HG03432 (cell line): ENCODE measurements around the gene ARID1B.

Experiments
- ATAC-seq: cut with Tn5 transposase; IDR thresholded peaks from one replicate; pipeline ENCODE4 v1.9.1; 2021; ENCODE audit warnings: mild to moderate bottlenecking, moderate library complexity; ENCODE audit not compliant: unreplicated experiment

The ARID1B gene

DNA sequence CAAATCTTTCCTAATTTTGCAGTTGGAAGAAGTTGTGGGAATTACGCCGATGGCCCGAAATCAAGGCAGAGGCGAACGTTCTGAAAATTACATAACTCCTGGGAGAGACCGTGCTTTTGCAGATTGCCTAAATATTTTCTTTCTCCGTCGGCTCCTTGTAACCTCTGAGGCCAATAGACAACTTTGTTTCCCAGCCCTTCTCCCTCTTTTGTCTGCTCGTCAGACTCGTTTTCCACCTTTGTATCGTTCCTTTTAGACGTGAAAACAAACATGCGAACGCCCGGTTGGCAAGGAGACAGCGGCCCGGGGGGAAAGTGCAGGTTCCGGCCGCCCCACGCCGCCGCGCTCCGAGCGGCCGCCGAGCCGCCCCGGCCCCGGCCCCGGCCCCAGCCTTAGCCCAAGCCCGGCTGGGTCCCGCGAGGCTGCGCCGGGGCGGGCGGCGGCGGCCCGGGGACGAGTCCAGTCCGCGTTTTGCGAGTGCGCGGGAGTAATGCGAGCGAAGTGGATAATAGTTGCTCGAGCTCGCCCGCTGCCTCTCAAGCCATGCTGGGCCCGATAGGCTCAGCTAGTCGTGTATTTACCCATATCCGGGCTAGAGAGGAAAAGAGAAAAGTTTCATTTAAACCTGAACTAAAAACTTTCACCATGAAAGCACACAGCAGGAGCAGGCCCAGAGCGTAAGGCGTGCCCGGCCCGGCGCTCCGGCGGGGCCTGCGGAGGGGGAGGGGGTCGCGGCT, at the start of gene ARID1B:
Gene ARID1B (plus strand): TSS at position 539 of the 737 bp plus-strand sequence. CDS start 303 bp downstream, outside the sequence.
- peak; percentile 50 for ATAC-seq

DNA sequence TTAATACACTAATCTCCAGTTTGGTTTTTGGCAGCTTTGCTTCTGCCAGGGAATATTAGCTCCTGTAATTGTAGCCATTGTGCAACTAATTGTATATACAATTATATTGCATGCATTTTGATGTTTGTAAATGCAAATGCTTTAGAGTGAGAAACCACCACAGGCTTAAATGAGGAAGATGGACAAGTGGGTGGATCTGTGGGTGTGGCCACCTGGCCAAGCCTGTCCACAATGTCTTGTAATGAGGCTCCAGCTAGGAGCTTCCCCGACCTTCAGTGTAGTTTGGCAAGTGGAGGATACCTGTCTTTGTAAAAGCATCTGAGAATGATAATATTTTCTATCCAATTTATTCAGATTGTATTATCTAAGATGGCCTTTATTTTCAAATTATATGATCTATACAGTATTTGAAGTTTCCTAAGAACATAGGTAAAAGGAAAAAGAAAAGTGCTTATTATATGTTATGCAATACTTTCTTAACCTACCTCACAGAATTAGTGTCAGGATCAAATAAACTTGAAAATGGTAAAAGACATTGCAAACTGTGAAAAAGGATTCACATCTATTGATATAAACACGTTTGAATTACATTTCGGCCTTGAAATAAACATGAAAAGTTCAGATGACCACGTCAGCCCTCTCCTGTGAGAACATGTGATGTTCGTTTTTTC, 49.3 kb upstream of the ARID1B start:
- ATAC-seq: no peak

DNA sequence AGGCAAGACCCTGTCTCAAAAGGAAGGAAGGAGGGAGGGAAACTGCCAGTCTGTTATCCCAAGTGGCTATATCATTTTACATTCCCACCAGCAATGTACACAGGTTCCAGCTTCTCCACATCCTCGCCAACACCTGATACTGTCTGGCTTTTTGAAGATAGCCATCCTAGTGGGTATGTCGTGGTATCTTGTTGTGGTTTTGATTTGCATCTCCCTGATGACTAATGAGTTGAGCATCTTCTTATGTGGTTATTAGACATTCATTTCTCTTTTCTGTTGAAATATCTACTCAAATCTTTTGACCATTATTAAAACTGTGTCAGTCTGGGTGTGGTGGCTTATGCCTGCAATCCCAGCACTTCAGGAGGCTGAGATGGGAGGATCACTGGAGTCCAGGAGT, 47.9 kb upstream of the ARID1B start:
- ATAC-seq: peak; percentile 90

DNA sequence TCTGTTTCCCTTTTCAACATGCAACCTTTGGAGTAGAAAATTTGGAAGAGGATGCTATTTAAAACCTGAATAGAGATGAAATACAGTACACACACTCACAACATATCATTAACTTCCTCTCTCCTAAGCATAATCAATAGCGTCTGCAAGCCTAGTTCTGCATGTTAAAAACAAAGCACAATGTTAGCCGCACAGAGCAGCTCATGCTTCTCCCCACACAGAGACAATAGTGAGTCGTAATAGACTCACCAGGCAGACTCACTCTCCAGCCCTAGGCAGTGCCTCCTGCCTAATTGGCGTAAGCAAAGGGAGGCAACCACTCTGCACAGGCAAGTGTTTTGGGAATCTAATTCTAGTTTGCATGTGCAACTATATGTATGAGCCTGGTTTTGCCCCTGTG, 45.8 kb upstream of the ARID1B start:
- no peak for ATAC-seq

DNA sequence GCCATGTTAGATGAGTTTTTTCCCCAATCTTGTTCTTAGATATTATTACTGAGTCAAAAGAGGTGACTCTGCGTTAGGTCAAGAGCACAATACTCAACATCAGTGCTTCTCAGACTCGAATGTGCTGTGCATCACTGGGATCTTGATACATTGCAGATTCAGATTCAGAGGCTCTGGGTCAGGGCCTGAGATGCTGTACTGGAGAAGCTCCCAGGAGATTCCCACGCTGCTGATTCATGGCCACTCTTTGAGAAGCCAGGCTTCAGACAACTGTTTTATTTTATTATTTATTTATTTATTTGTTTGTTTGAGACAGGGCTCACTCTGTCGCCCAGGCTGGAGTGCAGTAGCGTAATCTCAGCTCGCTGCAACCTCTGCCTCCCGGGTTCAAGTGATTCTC, 41.4 kb upstream of the ARID1B start:
- ATAC-seq: no peak

DNA sequence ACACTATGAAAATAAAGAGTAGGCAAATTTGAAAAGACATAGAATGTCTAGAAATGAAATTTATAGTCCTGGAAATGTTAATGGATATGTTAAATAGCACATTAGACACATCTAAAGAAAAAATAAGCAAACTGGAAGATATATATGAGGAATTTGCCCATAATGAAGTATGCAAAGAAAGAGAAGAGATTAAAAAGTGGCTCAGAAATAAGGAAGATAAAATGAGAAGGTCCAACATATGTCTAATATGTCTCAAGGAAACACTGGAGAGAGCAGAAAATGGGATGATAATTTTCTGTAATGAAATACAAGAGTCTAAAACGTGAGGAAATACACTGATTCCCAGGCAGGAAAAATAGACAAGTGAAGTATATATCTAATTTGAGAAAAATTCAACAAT, 36.6 kb upstream of the ARID1B start:
- ATAC-seq: no peak

DNA sequence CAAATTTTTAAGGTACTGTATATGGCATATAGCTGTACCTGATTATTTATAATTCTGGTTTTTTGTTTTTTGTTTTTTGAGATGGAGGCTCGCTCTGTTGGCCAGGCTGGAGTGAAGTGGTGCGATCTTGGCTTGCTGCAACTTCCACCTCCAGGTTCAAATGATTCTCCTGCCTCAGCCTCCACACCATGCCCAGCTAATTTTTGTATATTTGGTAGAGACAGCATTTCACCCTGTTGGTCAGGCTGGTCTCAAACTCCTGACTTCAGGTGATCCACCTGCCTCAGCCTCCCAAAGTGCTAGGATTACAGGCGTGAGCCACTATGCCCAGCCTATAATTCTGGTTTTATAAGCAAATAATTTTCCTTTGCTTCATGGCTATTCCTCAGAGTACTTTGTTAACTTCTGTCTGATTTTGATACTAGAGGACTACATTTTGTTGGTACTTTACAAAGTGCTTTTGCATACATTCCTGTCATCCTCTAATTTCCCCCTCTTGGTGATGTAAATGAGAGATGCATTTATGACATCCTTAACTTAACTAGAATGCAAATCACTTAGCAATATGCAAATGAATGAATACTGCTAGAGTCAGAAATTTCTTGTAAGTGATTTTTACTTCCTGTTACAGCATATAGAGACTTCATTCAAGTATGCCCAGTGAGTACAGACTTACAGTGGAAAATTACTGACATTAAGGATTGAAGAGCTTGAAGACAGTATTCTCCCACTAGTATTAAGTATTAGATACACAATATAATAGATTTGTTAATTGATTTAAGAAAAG, 35.7 kb upstream of the ARID1B start:
- no peak for ATAC-seq

DNA sequence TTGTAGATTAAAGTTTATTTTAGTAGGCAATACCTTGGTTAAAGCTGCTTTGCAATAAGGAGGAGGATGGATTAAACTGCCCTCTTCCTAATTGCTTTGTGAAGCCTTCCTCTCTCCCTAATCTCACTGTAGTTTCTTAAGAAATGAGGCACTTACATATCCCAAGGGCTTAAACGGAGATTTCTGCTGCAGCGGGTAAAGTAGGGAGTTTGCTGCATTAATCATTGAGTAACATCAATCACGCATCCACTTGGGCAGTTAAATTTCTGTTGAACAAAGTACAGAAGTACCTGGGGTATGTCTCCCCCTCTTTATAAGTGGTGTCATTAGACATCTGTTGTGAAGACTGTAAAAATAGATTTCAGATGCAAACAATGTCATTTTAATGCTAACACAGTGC, 29.5 kb upstream of the ARID1B start:
- ATAC-seq: no peak

DNA sequence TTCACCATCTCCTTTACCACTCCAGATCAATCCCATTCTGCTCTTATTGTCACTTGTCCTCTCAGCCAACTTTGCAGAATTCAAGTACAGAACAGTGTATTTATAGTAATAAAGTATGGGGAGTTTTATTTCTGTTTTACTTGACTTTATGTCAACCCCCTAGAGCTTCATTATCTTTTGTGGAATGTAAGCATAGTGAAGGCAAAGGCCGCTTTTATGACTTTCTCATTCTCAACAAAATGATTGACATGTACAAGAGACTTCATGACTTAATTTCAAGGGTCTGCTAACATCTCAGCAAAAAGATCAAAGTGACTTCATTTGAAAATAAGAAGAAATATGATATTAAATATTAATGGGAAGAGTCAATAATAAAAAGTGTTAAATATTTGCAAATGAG, 28.7 kb upstream of the ARID1B start:
- no peak for ATAC-seq

DNA sequence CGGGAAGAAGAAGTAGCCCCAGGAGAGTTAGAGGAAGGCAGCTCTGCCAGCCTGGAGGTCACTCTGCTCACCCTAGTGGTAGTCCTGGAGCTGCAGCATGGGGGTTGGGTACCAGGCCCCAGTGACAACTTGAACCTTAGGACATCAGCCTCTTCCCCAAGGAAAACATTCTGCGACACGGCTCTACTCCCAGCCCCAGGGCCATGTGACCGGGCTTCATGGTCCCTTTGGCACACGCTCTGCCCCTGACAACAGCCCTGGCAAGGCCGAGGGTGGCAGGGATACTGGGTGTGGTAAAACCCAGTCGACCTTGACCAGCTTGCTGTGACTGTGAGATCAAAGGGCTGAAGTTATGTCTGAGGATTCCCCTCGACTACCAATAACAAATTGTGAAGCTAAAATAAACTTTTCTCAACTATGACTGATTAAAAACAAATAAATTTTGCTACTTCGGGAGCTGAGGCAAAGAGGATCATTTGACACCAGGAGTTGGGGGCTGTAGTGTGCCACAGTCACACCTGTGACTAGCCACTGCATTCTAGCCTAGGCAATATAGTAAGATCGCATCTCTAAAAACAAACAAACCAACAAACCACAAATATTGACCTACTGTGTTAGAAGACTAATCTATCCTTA, 24.4 kb upstream of the ARID1B start:
- ATAC-seq: peak; percentile 77

DNA sequence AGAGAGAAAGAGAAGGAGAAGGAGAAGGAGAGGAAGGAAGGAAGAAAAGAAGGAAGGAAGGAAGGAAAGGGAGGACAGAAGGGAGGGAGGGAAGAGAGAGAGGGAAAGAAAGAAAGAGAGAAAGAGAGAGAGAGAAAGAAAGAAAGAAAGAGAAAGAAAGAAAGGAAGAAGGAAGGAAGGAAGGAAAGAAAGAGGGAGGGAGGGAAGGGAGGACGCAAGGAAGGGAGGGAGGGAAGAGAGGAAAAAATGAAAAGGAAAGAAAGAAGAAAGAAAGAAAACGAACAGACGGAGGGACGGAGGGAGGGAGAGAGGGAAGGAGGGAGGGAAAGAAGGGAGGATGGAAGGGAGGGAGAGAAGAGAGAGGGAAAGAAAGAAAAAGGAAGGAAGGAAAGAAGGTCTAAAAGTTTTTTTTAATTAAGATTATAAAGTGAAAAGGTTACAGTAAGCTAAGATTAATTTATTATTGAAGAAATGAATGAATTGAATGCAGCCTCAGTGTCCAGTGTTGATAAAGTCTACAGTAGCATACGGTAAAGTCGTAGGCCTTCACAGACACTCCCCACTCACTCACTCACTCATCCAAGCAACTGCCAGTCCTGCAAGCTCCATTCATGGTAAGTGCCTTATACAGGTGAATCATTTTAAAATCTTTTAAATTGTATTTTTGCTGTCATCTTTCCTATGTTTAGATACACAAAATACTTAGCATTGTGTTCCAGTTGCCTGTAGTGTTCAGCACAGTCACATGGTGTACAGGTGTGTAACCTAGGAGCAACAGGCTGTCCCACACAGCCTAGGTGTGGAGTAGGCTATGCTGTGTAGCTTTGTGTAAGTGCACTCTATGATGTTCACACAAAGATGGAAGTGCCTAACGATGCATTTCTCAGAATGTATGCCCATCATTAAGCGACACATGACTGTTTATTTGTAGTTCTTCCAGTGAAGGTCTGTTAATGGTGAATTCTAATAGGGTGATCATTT, 20.3 kb upstream of the ARID1B start:
- ATAC-seq: no peak

DNA sequence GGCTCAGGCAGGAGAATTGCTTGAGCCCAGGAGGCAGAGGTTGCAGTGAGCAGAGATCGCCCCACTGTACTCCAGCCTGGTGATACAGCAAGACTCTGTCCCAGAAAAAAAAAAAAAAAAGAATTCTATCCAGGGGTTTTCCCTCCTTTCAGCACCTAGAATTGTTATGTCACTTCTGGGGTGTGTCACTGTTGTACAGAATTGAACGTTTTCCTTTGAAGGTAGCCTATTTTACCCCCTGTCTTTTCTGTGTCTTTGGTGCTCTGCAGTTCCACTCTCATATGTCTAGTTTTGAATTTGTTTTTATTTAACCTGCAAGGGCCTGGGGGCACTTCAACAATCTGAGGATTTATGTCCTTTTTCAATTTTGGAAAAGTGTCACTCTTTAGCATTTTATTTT, 19.3 kb upstream of the ARID1B start:
- ATAC-seq: no peak

DNA sequence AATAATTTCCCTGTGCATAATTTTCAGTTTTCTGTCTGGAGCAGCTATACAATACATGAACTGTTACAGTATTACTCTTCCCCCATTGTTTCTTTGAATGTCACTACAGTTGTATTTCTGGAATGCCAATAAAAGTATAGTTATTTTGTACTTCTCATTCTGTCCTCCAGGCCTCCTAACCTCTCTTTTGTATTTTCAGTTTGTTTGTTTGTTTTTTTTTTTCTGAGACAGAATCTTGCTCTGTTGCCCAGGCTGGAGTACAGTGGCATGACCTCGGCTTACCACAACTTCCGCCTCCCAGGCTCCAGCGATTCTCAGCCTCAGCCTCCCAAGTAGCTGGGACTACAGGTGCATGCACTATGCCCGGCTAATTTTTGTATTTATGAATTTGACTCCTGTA, 16.8 kb upstream of the ARID1B start:
- peak; percentile 60 for ATAC-seq

DNA sequence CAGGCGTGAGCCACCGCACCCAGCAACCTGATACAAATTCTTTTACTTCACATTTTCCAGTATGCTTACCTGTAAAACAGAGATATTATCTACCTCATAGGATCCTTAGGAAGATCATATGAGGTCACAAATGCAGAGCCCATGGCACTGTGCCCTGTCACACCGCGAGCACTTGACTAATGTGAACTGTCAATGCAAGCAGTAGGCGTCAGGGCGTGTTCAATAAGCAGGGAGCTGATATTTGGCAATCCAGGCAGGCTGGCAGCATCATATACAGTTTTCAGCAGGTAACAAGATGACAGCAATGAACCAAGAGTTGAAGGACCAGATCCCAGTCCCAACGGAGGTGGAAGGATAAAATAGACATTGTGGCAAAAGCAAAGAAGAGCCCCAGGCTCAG, 14.6 kb upstream of the ARID1B start:
- ATAC-seq: no peak

DNA sequence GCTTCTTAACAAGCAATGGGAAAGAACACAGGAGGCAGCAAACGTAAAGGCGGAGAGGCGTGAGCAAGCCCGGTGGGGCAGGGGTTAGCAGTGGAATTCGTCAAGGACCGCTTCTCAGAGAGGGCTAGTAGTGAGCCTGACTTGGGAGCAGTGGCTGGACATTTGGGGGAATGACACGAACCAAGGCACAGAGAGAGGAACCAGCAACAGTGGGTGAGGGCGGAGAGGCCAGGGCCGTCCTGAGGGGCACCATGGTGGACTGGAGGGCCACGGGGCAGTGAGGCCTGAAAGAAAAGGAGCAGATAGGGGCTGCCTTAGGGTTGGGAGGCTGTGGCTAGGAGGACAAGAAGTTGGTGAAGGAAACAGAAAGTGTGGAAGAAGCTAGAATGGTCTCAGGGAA, 12.1 kb upstream of the ARID1B start:
- ATAC-seq: no peak

DNA sequence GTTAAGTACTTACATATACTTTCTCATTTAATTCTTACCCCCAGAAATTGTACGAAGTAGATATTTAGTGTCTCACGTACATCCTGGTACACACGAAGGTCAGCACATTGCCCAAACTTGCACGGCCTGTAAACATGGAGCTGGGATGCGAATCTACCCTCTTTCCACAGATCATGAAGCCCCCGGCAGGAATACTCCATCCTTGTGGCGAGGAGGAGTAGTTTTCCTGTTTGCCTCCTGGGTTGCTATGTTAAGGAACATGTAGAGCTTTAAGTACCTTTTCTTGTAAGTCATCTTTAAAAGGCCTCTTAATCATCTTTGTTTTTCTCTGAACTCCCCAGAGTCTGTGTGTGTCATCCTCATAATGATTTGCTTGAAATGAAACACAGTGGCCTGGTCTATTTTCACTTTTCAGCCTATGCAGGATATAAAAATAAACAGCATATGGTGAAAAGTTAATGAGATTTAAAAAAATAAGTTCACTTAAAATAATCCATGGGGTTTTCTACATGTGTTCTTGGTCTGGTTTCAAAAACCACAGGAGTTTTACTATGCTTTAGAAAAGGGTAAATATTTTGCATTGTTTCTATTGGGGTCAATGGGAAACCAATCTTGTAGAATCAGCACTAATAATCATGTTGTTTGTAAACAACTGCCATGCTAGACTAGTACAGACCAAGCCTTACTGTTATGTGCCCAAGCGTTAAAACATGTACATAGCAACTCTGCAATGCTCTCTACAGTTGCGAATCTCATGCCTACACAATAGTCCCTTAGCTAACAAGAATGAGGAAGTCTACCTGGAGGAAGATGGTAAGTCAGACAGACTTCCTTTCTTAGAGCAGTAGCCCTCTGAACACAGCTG, 9.3 kb upstream of the ARID1B start:
- peak; percentile 93 for ATAC-seq

DNA sequence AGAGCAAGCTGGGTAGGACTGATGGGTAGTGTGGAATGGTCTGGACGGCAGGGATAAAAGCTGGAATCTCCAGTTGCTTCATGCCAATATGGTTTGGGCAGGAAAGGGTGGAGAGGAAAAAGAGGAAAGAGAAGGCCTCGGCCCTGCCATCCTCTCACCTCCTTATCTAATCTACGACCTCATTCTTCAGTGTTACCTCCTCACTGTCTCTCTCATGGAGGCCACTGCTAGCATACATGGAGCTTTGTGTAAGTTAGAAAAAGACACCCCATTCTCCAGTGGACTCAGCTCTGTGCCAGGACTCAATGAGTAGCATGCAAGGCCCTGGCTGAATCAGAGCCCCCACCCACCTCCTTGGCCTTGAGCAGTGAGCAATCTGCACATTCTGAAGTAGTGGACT, 6.1 kb upstream of the ARID1B start:
- no peak for ATAC-seq

DNA sequence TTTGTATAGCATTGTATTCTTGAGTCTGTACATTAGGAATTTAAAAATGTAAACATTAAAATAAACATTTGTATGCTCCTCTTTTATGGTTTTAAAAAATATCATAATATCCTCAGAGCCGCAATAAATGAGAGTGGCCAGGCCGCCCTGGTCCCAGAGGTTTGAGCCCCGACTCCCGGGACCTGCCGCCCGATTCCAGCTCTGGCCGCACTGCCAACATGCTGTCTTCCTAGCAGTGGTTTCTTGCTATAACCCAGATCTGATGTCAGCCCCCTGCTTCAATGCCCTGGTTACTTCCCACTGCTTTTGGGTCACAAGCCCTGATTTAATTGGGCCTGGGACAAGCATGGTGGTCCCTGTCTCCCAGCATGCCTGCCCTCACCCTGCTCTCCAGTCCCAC, 5.4 kb upstream of the ARID1B start:
- no peak for ATAC-seq

DNA sequence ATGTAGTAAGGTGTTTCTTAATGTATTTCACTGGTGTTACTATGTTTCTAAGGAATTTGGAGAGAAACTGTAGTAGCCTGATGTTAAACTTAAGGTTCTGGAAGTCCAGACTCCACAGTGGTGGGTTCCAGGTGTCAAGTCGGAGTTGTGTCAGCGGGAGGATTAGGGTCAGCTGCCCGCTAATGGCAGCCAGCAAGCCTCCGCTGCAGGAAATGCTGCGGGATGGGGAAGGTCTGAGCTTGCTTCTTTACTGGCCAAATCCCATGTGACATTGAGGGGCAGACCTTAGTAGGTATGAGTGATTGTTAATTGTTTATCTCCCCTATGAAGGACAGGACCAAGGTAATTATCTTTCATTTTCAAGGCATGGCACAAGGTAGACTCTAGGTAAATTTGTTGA, 3.7 kb upstream of the ARID1B start:
- ATAC-seq: no peak
